ENCODE data around the gene EPHA6.

EPHA6 gene

GRCh38 chr3:97674461-97674860, 860.1 kb downstream of the EPHA6 start:
- H3K27ac ChIP-seq (ENCODE audit: low read depth, low read length, poor library complexity, severe bottlenecking) = no peak overlapping the region
- H2AFZ ChIP-seq (ENCODE audit: low read length) = no peak overlapping the region
- no peak overlapping the region for H3K4me3 ChIP-seq (ENCODE audit: low read depth, low read length, poor library complexity, severe bottlenecking)
- H3K27me3 ChIP-seq (ENCODE audit: insufficient read depth, low read length) = no peaks in the 10 kb centered on the region
- H3K36me3 ChIP-seq (ENCODE audit: insufficient read depth, low read length) = no peaks in the 10 kb centered on the region
- H3K9ac ChIP-seq (ENCODE audit: low read length) = no peak overlapping the region
- no peaks in the 10 kb centered on the region for H3K79me2 ChIP-seq (ENCODE audit: insufficient read depth, low read length)
- H3K4me2 ChIP-seq (ENCODE audit: low read length) = no peak overlapping the region
- H3K9me3 ChIP-seq (ENCODE audit: low read length) = no peaks in the 10 kb centered on the region
- no peaks in the 10 kb centered on the region for H3K4me1 ChIP-seq (ENCODE audit: insufficient read depth, low read length, severe bottlenecking)
- no peak for TF ChIP-seq EZH2 (IDR thresholded peaks at IDR 0.05; ENCODE audit: borderline replicate concordance, low read length)
- no peak for TF ChIP-seq CTCF (IDR thresholded peaks at IDR 0.05; ENCODE audit: low read length)
- H3K9me2 ChIP-seq (ENCODE audit: low read depth, low read length) = no peaks in the 10 kb centered on the region
- H4K20me1 ChIP-seq (ENCODE audit: insufficient read depth, low read length) = no peaks in the 10 kb centered on the region
- H3F3A ChIP-seq (ENCODE audit: insufficient read depth, low read length) = no peaks in the 10 kb centered on the region

GRCh38 chr3:97680210-97680609, 865.8 kb downstream of the EPHA6 start:
- Histone ChIP-seq H3K27me3 (ENCODE audit: insufficient read depth, low read length) (no peaks in the 10 kb centered on the region), H3F3A (ENCODE audit: insufficient read depth, low read length) (no peaks in the 10 kb centered on the region), H3K36me3 (ENCODE audit: insufficient read depth, low read length) (no peaks in the 10 kb centered on the region), H3K9ac (ENCODE audit: low read length) (no peak overlapping the region), H3K4me1 (ENCODE audit: insufficient read depth, low read length, severe bottlenecking) (no peaks in the 10 kb centered on the region), H3K4me3 (ENCODE audit: low read depth, low read length, poor library complexity, severe bottlenecking) (no peak overlapping the region), H3K9me3 (ENCODE audit: low read length) (no peaks in the 10 kb centered on the region), H3K4me2 (ENCODE audit: low read length) (no peak overlapping the region), H3K79me2 (ENCODE audit: insufficient read depth, low read length) (no peaks in the 10 kb centered on the region), H4K20me1 (ENCODE audit: insufficient read depth, low read length) (no peaks in the 10 kb centered on the region), H2AFZ (ENCODE audit: low read length) (no peak overlapping the region), H3K9me2 (ENCODE audit: low read depth, low read length) (no peaks in the 10 kb centered on the region), H3K27ac (ENCODE audit: low read depth, low read length, poor library complexity, severe bottlenecking) (no peak overlapping the region)
- TF ChIP-seq CTCF (IDR thresholded peaks at IDR 0.05; ENCODE audit: low read length) (no peak), EZH2 (IDR thresholded peaks at IDR 0.05; ENCODE audit: borderline replicate concordance, low read length) (no peak)

- no peak overlapping the region for H3K4me3 ChIP-seq (ENCODE audit: low read depth, low read length, poor library complexity, severe bottlenecking)
- no peaks in the 10 kb centered on the region for H3K9me3 ChIP-seq (ENCODE audit: low read length)
- H3K9ac ChIP-seq (ENCODE audit: low read length) = no peak overlapping the region
- H3K4me1 ChIP-seq (ENCODE audit: insufficient read depth, low read length, severe bottlenecking) = no peaks in the 10 kb centered on the region
- no peak overlapping the region for H3K27ac ChIP-seq (ENCODE audit: low read depth, low read length, poor library complexity, severe bottlenecking)
- H2AFZ ChIP-seq (ENCODE audit: low read length) = no peak overlapping the region
- H3K79me2 ChIP-seq (ENCODE audit: insufficient read depth, low read length) = no peaks in the 10 kb centered on the region
- H4K20me1 ChIP-seq (ENCODE audit: insufficient read depth, low read length) = no peaks in the 10 kb centered on the region
- no peaks in the 10 kb centered on the region for H3K27me3 ChIP-seq (ENCODE audit: insufficient read depth, low read length)
- H3F3A ChIP-seq (ENCODE audit: insufficient read depth, low read length) = no peaks in the 10 kb centered on the region
- H3K9me2 ChIP-seq (ENCODE audit: low read depth, low read length) = no peaks in the 10 kb centered on the region
- TF ChIP-seq EZH2 (IDR thresholded peaks at IDR 0.05; ENCODE audit: borderline replicate concordance, low read length) = no peak
- no peak for TF ChIP-seq CTCF (IDR thresholded peaks at IDR 0.05; ENCODE audit: low read length)
- no peaks in the 10 kb centered on the region for H3K36me3 ChIP-seq (ENCODE audit: insufficient read depth, low read length)
- H3K4me2 ChIP-seq (ENCODE audit: low read length) = no peak overlapping the region
Measured at GRCh38 chr3:97680696-97681095, 866.3 kb downstream of the EPHA6 start.

All from OCI-LY1 (cell line).